NCI-H187 (cell line): ENCODE results near the gene IL1RN.
"Not testable (repeated sequence)": the region's sequence is repeated elsewhere in the genome, so short reads cannot be mapped to it uniquely, and the experiment has no call there.

Experiments used
- DNase-seq, 2 experiments: peaks; one replicate each; lab custom pipeline; 2025; lab: John Stamatoyannopoulos, UW

The IL1RN gene

DNA sequence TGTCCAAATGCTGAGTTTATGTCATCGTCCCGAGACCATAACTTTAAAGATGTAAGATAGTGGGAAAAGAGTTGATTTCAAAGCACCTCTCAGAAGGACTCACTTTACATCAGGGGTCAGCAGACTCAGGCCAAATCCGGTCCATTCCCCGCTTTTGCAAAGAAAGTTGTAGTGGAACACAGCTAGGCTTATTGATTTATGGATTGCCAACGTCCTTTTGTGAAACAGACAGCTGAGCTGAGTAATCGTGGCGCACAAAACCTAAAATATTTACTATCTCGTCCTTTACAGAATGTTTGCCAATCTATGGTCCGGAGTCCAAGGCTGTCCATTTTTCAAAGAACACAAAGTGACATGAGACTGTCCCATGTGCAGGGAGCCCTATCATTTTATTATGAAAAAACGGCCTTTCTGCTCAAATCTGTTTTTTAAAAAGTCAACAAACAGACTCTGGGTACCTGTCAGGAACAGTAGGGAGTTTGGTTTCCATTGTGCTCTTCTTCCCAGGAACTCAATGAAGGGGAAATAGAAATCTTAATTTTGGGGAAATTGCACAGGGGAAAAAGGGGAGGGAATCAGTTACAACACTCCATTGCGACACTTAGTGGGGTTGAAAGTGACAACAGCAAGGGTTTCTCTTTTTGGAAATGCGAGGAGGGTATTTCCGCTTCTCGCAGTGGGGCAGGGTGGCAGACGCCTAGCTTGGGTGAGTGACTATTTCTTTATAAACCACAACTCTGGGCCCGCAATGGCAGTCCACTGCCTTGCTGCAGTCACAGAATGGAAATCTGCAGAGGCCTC lies at the start of gene IL1RN:
Gene IL1RN, plus strand, starts transcription at position 754 of the 801 bp plus-strand sequence. Its CDS starts 27 bp downstream, at position 781.
- DNase-seq = no peak

DNA sequence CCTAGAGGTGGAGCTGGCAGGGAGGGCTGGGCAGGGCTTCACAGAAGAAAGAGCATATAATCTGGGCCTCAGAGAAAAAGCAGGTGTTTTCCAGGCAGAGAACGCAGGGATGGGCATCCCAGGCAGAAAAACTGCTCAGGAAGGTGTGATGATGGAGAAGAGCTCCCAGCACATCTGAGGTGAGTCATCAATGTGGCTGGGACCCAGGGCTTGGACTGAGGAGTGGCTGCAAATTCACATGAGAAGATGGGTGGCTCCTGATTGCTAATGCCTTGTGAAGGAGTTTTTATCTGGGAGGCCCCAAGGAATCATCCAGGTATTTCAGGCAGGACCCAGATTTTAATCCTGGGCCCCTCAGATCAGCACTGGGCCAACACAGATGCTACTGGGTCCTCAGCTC lies 49.5 kb upstream of the IL1RN start:
- DNase-seq = no peak

DNA sequence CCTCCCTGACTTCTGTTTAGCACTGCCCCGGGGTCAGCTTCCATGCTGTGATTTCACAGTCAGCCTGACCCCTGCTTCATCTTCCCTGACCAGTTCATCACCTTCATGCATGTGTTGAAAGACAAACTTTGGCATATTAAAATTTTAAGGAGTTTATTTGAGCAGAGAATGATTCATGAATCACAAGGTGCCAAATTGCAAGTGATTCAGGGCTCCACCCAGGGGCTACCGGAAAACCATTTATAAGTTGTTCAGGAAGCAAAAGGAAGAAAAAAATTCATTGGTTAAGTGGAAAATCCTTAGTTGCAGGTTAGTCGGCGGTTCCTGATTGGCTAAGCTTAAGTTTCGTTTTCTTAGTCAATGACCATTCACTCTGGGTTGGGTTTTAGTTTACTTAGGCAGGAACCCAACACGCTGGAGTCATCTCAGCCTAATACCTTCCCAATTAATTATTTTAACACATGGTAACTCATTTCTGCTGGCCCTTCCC lies 49.0 kb upstream of the IL1RN start:
- DNase-seq = no peak

- no peak for DNase-seq
Measured at GRCh38 chr2:113079131-113079530, 48.3 kb upstream of the IL1RN start.

DNA sequence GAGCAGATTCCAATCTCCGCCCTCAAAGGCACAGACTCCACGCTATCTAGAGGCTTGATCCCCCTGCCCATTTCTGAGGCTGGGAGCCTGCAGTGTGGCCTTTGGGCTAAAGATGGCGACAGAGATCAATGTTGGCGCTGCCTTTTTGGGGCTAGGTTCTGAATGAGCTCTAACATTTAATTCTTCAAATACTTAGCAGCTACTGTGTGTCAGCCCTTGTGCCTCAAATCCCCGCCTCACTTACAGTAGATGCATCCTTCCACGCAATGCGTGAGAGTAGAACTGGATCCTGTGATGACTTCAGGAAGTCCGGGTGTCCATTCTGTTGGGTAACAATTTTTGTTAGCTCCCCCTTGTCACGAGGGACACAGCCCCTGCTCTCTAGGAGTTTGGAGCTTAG lies 47.3 kb upstream of the IL1RN start:
- no peak for DNase-seq

DNA sequence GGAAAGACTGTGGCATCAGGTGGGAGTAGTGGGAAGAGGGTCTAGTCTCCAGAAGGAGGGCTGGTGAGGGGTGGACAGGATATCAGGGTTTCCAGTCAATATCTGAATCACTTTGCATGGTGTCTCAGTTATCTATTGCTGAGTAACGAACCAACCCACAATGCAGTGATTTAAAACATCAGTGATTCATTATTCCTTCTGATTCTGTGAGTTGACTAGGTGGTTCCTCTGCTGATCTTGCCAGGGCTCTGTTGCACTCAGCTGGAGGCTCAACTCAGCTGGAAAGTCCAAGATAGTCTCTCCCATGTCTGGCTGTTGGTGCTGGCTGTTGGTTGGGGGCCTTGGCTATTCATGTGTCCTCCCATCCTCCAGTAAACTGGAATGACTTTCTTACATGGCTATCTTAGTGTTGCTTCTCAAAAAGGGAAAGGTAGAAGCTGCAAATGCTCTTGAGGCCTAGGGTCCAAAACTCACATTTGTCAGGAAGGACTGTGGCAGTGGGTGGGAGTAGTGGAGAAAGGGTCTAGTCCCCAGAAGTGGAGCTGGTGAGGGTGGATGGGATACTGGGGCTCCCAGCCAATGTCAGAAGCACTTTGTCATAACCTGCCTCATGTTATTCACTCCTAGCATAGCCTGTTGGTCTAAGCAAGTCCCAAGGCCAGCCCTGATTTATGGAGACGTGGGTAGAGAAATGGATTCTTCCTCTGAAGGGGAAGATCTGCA lies 45.7 kb upstream of the IL1RN start:
- DNase-seq = no peak

- DNase-seq = no peak
Measured at GRCh38 chr2:113083296-113083695, 44.1 kb upstream of the IL1RN start.

DNA sequence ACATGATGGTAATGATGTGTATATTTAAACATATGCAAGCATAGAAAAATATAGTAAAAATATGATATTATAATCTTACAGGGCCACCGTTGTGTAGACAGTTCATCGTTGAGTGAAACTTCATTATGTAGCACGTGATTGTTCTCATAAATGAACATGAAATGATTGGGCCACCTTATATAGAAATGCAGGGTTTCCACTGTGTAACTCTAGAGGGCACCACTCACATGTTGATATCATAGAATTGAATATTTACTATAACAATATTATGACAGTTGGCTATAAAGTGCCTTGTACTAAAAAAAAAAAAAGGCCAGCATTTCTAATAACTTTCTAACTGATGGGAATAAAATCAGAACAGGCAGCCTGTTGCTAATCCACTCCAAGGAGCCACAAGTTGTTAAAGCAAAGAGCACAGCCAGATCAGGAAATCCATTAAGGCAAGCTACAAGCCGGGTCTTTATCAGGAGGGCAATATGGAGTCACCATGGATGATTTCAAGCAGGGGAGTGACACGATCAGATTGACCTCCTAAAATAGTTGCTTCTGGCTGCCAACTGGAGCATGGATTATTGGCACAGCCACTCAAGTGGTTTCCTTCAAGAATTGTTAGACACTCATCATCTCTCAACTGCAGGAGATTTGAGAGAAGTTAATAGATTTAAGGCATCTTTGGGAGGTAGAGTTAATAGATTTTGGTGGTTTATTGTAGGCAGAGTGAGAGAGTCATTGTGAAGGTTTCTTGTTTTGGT lies 43.0 kb upstream of the IL1RN start:
- DNase-seq = no peak

GRCh38 chr2:113085542-113085941 lies 41.9 kb upstream of the IL1RN start:
- DNase-seq = no peak

GRCh38 chr2:113088213-113088992 lies 39.0 kb upstream of the IL1RN start:
- DNase-seq = no peak

DNA sequence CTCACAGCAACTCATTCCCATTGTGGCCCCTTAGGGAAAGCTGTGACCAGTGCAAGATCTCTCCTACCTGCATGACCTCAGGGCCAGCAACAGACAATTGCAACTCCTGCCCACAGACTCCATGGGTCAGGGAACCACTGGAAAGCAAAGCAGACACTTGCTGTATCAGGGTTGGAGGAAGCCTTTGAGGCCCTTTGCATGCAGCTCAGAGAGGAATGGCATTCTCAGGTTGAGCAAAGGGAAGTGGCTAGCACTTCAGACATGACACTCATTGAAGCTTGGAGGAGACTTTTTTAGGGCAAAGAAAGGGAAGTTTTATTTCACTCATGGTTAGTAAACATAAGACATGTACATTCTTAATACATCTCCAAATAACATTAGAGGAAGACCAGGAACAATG lies 37.5 kb upstream of the IL1RN start:
- no peak for DNase-seq

GRCh38 chr2:113091231-113091896 lies 36.0 kb upstream of the IL1RN start:
- DNase-seq = no peak

GRCh38 chr2:113092864-113093612 lies 34.4 kb upstream of the IL1RN start:
- no peak for DNase-seq

- DNase-seq = no peak
Measured at GRCh38 chr2:113093613-113093977, 33.8 kb upstream of the IL1RN start.

- DNase-seq = not testable (repeated sequence)
Measured at GRCh38 chr2:113096306-113096705, 31.1 kb upstream of the IL1RN start.

DNA sequence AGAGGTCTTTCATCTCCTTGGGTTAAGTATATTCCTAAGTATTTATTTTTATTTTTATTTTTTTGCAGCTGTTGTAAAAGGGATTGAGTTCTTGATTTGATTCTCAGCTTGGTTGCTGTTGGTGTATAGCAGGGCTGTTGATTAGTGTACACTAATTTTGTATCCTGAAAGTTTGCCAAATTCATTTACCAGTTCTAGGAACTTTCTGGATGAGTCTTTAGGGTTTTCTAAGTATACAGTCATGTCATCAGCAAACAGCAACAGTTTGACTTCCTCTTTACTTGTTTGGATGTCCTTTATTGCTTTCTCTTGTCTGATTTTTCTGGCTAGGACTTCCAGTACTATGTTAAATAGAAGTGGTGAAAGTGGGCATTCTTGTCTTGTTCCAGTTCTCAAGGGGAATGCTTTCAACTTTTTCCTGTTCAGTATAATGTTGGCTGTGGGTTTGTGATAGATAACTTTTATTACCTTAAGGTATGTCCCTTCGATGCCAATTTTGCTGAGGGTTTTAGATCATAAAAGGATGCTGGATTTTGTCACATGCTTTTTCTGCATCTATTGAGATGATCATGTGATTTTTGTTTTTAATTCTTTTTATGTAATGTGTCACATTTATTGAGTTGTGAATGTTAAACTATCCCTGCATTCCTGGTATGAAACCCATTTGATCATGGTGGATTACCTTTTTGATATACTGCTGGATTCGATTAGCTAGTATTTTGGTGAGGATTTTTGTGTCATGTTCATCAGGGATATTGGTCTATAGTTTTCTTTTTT lies 30.4 kb upstream of the IL1RN start:
- not testable (repeated sequence) for DNase-seq

DNA sequence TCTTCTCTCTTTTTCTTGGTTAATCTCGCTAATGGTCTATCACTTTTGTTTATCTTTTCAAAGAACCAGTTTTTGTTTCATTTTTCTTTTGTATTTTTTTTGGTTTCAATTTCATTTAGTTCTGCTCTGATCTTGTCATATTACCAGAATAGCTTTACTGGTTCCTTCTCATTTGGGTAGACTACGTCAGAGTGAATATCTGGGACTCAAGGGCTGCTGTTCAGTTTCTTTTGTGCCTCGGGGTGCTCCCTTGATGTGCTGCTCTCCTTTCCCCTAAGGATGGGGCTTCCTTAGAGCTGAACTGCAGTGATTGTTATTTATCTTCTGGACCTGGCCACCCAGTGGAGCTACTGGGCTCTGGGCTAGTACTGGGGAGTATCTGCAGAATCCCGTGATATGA lies 29.4 kb upstream of the IL1RN start:
- no peak for DNase-seq

DNA sequence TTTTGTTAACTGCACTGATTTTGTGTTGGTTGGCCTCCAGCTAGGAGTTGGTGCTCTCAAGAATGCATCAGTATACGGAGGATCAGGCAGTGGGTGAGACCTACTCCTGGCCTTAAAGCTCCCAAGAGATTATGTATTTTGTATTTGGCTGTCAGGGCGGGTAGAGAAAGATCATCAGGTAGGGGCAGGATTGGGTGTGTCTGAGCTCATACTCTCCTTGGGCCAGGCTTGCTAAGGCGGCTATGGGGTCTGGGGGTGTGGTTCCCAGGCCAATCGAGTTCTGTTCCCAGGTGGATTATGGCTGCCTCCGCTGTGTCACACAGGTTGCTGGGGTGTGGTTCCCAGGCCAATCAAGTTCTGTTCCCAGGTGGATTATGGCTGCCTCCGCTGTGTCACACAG lies 28.9 kb upstream of the IL1RN start:
- DNase-seq = no peak

- DNase-seq = no peak
Measured at GRCh38 chr2:113102133-113102532, 25.3 kb upstream of the IL1RN start.

GRCh38 chr2:113103277-113103676 lies 24.1 kb upstream of the IL1RN start:
- DNase-seq = no peak
